ENCODE results near the gene FBRS.

The FBRS gene

GRCh38 chr16:30641378-30641982 is 16.8 kb upstream of the FBRS start:
- POLR2A ChIA-PET = interaction anchor here (0.6 kb wide), 1 partner anchor 9 kb away, joined by 3 read pairs; the partner anchor contains the start of gene PRR14
- Histone ChIP-seq H3K27ac (ENCODE audit: extremely low read depth, low read depth, low read length) (no peak overlapping the region), H3K36me3 (ENCODE audit: control insufficient read depth in 2 of 2, insufficient read depth in 1 of 2, low read length in 2 of 2) (peaks cover 0 to under 1% of the 10 kb centered on the region in 2 experiments; a peak in 1 of 3 replicates), H3K9me3 (ENCODE audit: control insufficient read depth, insufficient read depth, low read depth, low read length) (no peaks in the 10 kb centered on the region), H3K4me3 (ENCODE audit: low read depth, low read length) (no peak overlapping the region), H3K4me1 (ENCODE audit: control insufficient read depth, insufficient read depth, low read length) (no peaks in the 10 kb centered on the region)
- TF ChIP-seq ZNF777 (tag by site-specific recombination; IDR thresholded peaks at IDR 0.05; ENCODE audit: borderline replicate concordance) (no peak), ZNF121 (tag by site-specific recombination; IDR thresholded peaks at IDR 0.05) (peak; percentile 58), KLF1 (tag by site-specific recombination; IDR thresholded peaks at IDR 0.05) (peak; percentile 64)
- CTCF ChIA-PET = interaction anchor here (0.6 to 1.9 kb wide), 8 partner anchors 9 to 239 kb away, joined by 3 to 6 read pairs (median 4); no protein-coding TSS in a partner anchor

- no peak overlapping the region for H3K4me3 ChIP-seq (ENCODE audit: low read depth, low read length)
- TF ChIP-seq ZNF561 (tag by site-specific recombination; IDR thresholded peaks at IDR 0.05; ENCODE audit: borderline replicate concordance) = no peak
- 0 out of 2 replicates have a peak, but pooled peaks have one; percentile 16 for TF ChIP-seq ZNF121 (tag by site-specific recombination; IDR thresholded peaks at IDR 0.05)
- no peak for TF ChIP-seq ZNF701 (tag by site-specific recombination; IDR thresholded peaks at IDR 0.05)
- no peak for TF ChIP-seq WT1 (tag by site-specific recombination; IDR thresholded peaks at IDR 0.05)
- no peak for TF ChIP-seq RBAK (tag by site-specific recombination; IDR thresholded peaks at IDR 0.05)
- H3K27ac ChIP-seq (ENCODE audit: extremely low read depth, low read depth, low read length) = no peak overlapping the region
- ChIA-PET CTCF (interaction anchor here (0.6 to 2.2 kb wide), 2 partner anchors 15 to 214 kb away, joined by 3 to 5 read pairs; partner anchors contain the start of gene DCTPP1), POLR2A (interaction anchor here (1.6 kb wide), 1 partner anchor 11 kb away, joined by 3 read pairs; no protein-coding TSS in a partner anchor)
- no peaks in the 10 kb centered on the region for H3K9me3 ChIP-seq (ENCODE audit: control insufficient read depth, insufficient read depth, low read depth, low read length)
- no peaks in the 10 kb centered on the region for H3K36me3 ChIP-seq (ENCODE audit: control insufficient read depth in 2 of 2, insufficient read depth in 1 of 2, low read length in 2 of 2)
- H3K4me1 ChIP-seq (ENCODE audit: control insufficient read depth, insufficient read depth, low read length) = no peaks in the 10 kb centered on the region
These were observed 13.8 kb upstream of the FBRS start for GRCh38 chr16:30644334-30644830.

GRCh38 chr16:30645727-30646126 is 12.5 kb upstream of the FBRS start:
- Histone ChIP-seq H3K27ac (ENCODE audit: extremely low read depth, low read depth, low read length) (no peak overlapping the region), H3K4me3 (ENCODE audit: low read depth, low read length) (no peak overlapping the region), H3K4me1 (ENCODE audit: control insufficient read depth, insufficient read depth, low read length) (no peaks in the 10 kb centered on the region), H3K9me3 (ENCODE audit: control insufficient read depth, insufficient read depth, low read depth, low read length) (no peaks in the 10 kb centered on the region), H3K36me3 (ENCODE audit: control insufficient read depth in 2 of 2, insufficient read depth in 1 of 2, low read length in 2 of 2) (no peaks in the 10 kb centered on the region)
- ChIA-PET POLR2A (interaction anchor here (1.6 kb wide), 1 partner anchor 10 kb away, joined by 3 read pairs; no protein-coding TSS in a partner anchor), CTCF (interaction anchor here (0.6 to 2.3 kb wide), 6 partner anchors 9 to 216 kb away, joined by 3 to 9 read pairs (median 5); partner anchors contain the start of gene DCTPP1)
- TF ChIP-seq ZNF692 (tag by site-specific recombination; IDR thresholded peaks at IDR 0.05) = no peak
- no peak for TF ChIP-seq ZNF560 (tag by site-specific recombination; IDR thresholded peaks at IDR 0.05; ENCODE audit: borderline replicate concordance)
- TF ChIP-seq ZNF112 (tag by site-specific recombination; IDR thresholded peaks at IDR 0.05) = no peak
- TF ChIP-seq ZNF707 (tag by site-specific recombination; IDR thresholded peaks at IDR 0.05) = no peak
- TF ChIP-seq ZNF354C (tag by site-specific recombination; IDR thresholded peaks at IDR 0.05; ENCODE audit: borderline replicate concordance, low read depth) = no peak
- TF ChIP-seq ZNF214 (tag by site-specific recombination; IDR thresholded peaks at IDR 0.05; ENCODE audit: borderline replicate concordance) = no peak
- TF ChIP-seq REPIN1 (tag by site-specific recombination; IDR thresholded peaks at IDR 0.05; ENCODE audit: low read depth) = no peak
- TF ChIP-seq YY2 (tag by site-specific recombination; IDR thresholded peaks at IDR 0.05) = no peak
- no peak for TF ChIP-seq ZNF223 (tag by site-specific recombination; IDR thresholded peaks at IDR 0.05)
- TF ChIP-seq ZNF266 (tag by site-specific recombination; IDR thresholded peaks at IDR 0.05; ENCODE audit: low read depth) = no peak
- no peak for TF ChIP-seq ZNF549 (tag by site-specific recombination; IDR thresholded peaks at IDR 0.05)
- no peak for TF ChIP-seq ZNF132 (tag by site-specific recombination; IDR thresholded peaks at IDR 0.05; ENCODE audit: borderline replicate concordance)
- TF ChIP-seq ZNF449 (tag by site-specific recombination; IDR thresholded peaks at IDR 0.05) = no peak
- no peak for TF ChIP-seq ZSCAN30 (tag by site-specific recombination; IDR thresholded peaks at IDR 0.05)

All from HEK293 (cell line).